Uterus (tissue), 2 donors: ENCODE measurements around the gene C9orf40.

Experiments
- CTCF ChIP-seq, 4 experiments: fragments of 200-600 bp in 2 of 4; fragments of 450-650 bp in 2 of 4; sonication (generic) in 2 of 4; IDR thresholded peaks; one replicate each; pipeline ENCODE4 v1.5.1; 2016 to 2019; ENCODE audit warnings: antibody characterized with exemption in 4 of 4, mild to moderate bottlenecking in 2 of 4, moderate library complexity in 1 of 4
- POLR2A ChIP-seq, 2 donors: fragments of 450-650 bp; IDR thresholded peaks; one replicate each; pipeline ENCODE4 v1.6.1; 2016; ENCODE audit warnings: antibody characterized with exemption in 2 of 2, mild to moderate bottlenecking in 1 of 2, moderate library complexity in 1 of 2

- TF ChIP-seq CTCF (IDR thresholded peaks at IDR 0.05) (no peak), POLR2A (IDR thresholded peaks at IDR 0.05) (no peak)
These were observed 32.3 kb upstream of the C9orf40 start for GRCh38 chr9:74985041-74985440.
